Umbilical cord (tissue), 2 donors: ENCODE results near the gene ORAI3. TPM values are rescaled to one million over a fixed set of nuclear protein-coding genes. Genes with fewer than 3 reads are reported as not detected.

ENCODE experiments used
- DNase-seq: peaks from one replicate; pipeline ENCODE4 v3.0.0-alpha.2; 2015; ENCODE audit warnings: low spot score
- total RNA-seq: library from RNA; depleted of rRNA; stranded (reverse); fragments of >200 nt; gene quantifications from one replicate; pipeline ENCODE4 v1.2.3, GENCODE V29; 2014; ENCODE audit warnings: low replicate concordance; ENCODE audit not compliant: insufficient read depth

Gene ORAI3
- total RNA-seq, result 26.5 TPM

DNA sequence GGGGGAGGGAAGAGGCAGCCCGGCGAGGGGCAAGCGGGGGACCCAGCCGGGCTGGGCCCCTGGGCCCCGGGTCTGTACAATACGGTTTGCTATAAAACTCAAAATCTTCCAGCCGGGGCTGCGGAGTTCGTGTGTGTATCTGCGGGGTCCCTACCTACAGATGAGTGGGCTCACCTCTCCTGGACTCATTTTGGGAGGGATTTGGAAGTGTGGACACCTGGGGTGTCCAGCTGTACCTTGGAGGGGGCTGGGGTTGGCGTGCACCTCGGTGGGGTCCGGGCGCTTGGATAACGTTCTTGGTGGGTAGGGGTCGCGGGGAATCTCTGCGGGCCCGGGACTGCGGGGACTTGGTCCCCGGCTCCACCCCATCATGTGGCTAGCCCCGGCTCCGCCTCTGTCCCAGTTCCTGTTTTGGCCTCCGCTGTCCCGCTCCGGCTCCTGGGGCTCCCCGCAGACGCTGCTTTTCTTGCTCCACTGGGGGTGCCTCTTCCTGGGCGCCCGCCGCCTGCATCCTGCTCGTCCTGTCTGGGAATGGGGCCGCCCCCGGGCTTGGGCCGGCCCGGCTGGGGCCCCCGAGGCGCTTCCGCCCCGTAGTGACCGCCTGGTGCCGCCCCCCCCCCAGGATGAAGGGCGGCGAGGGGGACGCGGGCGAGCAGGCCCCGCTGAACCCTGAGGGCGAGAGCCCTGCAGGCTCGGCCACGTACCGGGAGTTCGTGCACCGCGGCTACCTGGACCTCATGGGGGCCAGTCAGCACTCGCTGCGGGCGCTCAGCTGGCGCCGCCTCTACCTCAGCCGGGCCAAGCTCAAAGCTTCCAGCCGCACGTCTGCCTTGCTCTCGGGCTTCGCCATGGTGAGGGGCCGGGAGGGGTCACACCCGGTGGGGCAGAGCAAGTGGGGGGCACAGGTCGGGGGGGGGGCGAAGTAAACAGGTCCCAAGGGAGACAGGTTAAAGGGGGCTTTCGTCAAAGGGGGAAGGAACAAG, at the start of gene ORAI3:
TSS of gene ORAI3 (plus strand) at position 402 of the 983 bp plus-strand sequence. CDS start at position 624, 222 bp downstream.
- peak; percentile 88 for DNase-seq

DNA sequence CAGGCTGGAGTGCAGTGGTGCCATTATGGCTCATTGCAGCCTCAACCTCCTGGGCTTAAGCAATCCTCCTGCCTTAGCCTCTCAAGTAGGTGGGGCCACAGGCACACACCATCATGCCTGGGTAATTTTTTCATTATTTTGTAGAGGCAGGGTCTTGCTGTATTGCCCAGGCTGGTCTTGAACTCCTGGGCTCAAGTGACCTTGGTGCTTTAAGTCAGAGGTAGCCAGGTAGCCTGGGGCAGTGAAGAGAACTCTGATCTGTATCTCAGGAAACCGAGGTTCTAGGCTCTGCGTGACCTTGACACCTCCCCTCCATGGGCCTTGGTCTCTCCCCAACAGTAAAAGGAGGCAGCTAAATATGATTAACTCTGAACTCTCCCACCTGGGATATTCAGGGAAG, 49.1 kb upstream of the ORAI3 start:
- no peak for DNase-seq

DNA sequence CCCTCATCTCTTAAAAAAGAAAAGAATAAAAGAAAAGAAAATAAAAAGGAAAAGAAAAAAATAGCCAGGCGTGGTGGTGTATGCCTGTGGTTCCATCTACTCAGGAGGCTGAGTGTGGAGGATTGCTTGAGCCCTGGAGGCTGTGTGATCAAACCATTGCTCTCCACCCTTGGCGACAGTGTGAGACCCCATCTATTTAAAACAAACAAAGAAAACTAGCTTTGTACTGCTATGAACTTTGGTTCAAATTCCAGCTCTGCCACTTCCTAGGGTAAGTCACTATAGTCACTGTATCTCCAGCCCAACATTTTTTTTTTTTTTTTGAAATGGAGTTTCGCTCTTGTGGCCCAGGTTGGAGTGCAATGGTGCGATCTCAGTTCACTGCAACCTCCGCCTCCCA, 48.3 kb upstream of the ORAI3 start:
- no peak for DNase-seq

DNA sequence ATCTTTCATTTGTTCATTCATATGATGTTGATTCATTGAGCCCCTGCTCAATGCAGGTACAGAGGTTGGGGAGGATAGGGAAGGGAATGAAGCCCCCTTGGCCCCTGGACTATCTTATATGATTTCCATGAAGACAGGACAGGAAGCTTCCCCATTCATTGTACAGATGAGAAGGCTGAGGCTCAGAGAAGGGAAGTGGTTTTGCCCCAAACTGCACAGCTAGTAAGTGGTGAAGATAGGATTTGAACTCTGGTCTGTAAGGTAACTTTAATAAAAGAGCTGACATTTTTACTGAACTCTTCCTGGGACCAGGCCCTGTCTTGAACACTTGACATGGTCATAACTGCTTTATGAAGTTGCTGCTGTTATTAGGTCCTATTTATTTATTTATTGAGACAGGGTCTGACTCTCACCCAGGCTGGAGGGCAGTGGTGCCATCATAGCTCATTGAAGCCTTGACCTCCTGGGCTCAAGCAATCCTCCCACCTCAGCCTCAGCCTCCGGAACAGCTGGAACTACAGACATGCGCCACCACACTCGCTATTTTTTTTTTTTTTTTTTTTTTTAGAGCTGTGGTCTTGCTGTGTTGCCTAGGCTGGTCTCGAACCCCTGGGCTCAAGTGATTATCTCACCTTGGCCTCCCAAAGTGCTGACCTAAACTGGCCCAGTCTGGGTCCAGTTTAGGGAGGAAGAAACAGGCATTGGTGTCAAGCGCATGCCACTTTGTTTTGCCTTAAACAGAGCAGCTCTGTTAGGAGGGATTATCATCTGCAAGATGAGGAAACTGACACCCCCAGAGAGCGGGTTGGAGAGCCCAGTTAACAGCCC, 47.5 kb upstream of the ORAI3 start:
- no peak for DNase-seq

DNA sequence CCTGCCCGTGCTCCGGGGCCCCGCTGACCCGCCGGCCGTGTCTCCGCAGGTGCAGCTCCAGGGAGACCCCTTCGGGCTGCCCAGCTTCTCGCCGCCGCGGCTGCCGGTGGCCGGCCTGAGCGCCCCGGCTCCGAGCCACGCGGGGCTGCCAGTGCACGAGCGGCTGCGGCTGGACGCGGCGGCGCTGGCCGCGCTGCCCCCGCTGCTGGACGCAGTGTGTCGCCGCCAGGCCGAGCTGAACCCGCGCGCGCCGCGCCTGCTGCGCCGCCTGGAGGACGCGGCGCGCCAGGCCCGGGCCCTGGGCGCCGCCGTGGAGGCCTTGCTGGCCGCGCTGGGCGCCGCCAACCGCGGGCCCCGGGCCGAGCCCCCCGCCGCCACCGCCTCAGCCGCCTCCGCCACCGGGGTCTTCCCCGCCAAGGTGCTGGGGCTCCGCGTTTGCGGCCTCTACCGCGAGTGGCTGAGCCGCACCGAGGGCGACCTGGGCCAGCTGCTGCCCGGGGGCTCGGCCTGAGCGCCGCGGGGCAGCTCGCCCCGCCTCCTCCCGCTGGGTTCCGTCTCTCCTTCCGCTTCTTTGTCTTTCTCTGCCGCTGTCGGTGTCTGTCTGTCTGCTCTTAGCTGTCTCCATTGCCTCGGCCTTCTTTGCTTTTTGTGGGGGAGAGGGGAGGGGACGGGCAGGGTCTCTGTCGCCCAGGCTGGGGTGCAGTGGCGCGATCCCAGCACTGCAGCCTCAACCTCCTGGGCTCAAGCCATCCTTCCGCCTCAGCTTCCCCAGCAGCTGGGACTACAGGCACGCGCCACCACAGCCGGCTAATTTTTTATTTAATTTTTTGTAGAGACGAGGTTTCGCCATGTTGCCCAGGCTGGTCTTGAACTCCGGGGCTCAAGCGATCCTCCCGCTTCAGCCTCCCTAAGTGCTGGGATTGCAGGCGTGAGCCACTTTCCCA, 46.6 kb upstream of the ORAI3 start:
- DNase-seq, result peak; percentile 64

DNA sequence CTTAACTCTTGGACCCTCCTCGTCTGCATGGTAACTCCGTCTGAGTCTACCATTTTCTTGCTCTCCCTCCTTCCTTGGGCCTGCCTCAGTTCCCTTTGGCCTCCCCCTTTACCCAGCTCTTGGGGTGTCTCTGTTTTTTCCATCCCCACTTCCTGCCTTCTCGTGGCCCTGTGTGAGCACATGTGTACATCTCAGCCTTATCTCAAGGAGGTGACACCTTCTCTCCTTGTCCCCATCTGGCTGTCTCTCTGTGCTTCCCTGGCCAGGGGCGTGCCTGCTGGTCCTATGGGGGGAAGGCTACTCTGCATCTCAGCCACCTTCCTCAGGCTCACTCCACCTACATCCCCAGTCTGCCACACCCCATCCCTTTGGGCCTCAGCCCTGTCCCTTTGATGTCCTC, 45.9 kb upstream of the ORAI3 start:
- no peak for DNase-seq

DNA sequence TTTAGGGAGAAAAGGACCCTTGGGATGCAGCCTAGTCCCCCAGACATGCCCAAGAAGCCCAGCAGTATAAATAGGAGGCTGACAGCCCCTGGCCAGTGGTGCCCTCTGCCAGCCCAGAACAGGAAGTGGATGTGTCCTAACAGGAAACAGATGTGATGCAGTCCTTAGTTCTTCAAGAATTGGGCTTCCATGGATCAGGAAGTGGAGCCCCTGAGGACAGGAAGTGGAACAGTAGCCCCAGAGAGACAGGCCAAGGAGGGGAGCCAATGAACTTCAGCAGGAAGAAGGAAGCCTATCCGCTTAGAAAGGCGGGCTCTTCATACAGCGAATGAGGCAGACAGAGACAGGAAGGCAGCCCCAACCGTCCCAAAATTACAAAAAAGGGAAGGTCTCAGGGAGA, 45.3 kb upstream of the ORAI3 start:
- peak; percentile 55 for DNase-seq

DNA sequence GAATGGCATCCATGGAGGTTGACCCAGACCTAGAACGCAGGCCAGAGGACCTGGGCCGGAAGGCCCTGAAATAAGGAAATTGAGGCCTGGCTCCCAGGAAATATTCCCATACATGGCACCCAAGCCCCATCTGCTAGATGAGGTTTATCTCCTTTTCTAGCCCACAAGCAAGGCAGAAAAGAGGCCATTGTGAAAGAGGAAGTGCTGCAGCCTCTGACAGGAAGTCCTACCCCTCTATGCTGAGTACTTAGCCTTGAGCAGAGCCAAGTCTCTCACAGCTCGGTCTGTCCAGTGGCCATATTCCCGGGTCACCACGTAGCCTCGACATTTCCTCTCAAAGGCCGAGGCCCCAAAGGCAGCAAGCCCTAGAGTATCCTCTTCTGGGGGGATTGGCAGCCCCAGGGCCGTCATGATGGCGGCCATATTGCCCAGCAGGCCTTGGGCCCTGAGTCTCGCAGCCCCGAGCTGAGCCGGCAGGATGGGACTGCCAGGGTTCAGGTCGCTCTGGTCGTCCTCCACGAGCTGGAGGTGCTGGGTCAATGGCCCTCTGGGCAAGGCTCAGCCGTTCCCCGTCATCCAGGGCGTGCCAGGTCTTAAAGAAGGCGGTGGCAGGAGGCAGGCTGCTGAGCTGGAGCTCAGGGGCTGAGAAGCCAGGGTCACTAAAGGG, 44.6 kb upstream of the ORAI3 start:
- no peak for DNase-seq

DNA sequence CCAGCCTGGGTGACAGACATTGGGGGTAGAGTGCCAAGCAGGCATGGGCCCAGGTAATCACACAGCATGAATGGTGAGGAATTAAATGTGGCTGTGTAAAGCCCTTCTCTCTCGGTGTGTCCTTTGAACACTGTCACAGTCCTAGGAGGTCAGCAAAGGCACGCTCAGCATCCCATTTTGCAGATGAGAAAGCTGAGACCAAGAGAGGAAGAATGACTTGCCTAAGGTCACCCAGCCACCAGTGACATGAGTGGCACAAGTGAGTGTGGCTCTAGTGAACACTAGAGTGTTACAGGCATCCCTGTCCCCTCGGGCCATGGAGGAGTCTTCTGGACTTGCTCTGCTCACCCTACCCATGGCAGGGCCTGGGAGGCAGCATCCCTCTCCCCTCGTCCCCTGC, 41.8 kb upstream of the ORAI3 start:
- DNase-seq, result no peak

DNA sequence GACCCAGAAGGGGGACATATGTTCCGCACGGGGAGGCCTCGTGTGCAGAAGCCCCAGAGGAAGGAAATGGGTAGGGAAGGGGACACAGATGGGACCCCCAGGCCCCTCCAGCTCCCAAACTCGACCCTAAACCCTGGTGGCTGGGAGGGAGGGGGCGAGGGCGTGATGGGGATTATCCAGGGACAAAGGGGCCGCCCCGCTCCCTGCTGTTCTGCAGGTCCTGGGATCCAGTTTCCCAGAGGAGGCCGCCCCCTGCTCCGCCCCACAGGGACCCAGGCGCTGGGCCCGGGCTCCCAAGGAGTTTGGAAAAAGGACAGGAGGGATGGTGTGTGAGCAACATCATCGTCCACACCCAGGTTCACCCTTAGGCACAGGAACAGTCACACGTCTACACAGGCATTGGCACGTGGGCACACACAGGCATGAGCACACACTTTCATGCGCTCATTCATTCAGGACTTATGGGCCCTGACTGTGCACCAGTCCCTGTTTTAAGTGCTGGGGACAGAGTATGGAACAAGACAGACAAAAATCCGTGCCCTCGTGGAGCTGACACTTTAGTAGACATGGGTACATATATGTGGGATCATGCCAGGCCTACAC, 38.3 kb upstream of the ORAI3 start:
- DNase-seq, result no peak

DNA sequence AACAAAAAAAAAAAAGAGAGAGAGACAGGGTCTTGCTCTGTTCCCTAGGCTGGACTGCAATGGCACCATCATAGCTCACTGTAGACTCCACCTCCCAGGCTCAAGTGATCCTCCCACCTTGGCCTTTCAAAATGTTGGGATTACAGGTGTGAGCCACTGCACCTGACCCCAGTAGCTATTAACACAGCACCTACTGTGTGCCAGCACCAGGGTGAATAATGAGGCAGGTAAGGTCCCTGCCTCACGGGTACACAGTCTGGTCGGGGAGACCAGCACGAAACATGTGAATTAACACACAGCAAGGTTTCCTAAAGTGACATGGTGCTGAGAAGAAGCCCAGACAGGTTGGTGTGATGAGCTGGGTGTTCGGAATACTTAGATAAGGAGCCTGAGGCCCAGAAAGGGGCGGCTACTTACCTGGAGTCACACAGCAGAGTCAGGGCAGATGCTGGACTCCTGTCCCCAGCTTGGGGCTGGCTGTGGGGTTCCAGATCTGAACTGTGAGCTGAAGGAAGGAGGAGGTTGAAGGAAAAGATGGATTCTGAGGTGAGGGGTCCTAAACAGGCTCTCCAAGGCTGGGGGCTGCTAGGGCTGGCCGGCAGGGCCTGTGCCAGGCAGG, 36.0 kb upstream of the ORAI3 start:
- no peak for DNase-seq

DNA sequence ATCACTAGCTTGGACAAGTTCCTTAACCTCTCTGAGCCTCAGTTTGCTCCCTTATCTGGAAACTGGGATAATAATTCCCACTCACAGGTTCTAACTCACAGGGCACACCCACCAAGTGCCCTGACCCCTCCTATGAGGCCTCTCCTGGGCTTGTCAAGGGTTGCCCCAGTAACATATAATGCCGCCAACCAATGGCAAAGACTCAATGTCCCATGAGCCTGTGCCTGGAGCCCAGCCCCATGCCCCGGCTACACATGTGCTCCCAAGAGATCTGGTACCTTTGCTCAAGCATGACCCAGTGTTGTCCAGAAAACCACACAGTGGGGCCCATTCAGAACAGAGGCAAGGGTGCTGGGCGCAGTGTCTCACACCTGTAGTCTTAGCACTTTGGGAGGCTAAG, 34.0 kb upstream of the ORAI3 start:
- DNase-seq, result no peak

DNA sequence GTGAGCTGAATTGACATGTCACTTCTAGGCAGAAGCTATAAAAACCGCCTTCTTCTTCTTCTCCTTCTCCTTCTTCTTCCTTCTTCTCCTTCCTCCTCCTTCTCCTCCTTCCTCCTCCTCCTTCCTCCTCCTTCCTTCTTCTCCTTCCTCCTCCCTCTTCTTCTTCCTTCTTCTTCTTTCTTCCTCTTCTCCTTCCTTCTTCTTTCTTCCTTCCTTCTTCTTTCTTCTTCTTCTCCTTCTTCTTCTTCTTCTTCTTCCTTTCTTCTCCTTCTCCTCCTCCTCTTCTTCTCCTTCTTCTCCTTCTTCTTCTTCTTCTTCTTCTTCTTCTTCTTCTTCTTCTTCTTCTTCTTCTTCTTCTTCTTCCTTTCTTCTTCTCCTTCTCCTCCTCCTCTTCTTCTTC, 30.3 kb upstream of the ORAI3 start:
- DNase-seq, result no peak

DNA sequence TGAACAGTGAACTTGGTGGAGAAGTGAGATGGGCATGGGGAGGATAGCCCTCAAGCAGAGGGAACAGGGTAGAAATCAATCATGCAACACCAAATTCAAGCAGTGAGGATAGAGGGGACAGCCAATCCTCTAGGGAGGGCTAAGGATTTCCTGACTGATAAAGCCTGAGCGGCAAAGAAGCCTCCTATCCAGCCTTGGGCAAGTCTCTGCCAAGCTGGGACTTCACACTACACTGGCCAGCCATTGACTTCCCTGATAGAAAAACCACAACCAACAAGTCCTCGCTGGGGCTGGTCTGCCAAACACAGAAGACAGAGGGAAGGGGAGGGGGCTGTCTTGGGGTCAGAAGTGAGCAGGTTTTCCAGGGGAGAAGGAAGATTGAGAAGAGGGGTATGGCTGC, 28.0 kb upstream of the ORAI3 start:
- DNase-seq, result no peak

DNA sequence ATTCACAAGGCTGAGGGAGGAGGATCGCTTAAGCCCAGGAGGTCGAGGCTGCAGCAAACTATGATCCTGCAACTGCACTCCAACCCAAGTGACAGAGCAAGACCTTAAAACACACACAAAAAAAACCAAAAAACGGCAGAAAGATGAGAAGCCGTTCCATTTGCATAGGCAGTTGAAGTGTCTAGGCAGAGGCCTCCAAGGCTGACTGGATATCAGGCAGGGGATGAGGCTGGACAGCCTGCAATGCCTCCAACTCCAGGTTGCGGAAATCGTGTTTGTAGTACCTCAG, 27.5 kb upstream of the ORAI3 start:
- DNase-seq, result no peak

DNA sequence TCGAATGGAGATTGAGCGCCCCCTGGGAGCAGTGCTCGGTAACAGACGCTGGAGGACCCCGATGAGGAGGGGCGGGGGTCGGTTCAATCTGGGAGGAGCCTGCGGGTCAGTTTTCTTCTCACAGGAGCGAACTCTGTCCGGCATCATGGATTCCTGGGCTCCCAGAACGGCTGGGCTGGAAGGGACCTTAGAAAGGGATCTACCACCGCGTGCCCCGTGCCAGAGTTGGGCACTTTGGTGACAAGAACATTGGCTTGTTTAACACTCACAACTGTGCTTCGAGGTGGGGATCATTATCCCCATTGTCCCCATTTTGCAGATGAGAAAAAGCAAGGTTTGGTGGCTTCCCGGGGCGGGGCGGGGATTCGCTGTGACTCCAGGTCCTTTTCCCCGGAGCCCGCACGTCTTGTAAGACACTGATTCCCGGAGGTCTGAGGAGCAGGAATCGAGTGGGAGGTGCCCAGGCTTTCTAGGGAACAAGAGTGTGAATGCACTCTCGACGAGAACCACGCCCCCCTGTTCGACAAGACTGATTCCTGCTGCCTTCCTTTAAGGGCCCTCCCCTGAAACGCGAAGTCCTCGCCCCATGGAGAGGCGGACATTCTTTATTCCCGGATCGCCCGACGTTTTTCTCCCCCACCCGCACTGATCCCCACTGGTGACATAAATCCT, 27.0 kb upstream of the ORAI3 start:
- DNase-seq, result peak; percentile 97

DNA sequence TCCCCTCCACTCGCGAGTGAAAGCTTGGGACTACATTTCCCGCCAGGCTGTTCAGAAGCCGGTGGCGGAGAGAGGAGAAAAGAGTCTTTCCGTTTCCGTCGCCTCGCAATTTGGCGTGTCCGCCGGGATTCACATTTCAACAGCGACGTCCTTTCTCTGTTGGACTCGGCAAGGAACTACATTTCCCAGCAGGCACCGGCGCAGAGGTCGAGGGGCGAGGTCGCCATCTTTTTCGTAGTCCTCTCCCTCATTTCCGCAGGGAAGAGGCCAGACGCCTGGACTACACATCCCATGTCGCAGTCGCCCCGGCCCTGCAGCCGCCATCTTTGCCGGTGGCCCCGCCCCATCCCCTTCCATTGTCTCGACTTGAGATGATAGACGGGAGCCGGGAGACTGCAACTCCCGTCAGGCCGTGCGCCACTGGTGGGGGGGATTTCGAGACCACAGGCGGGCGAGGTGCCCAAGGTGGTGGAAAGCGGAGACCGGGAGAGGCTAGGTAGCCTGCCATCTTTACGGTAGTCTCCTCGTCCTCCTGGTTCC, 26.4 kb upstream of the ORAI3 start:
- peak; percentile 100 for DNase-seq

DNA sequence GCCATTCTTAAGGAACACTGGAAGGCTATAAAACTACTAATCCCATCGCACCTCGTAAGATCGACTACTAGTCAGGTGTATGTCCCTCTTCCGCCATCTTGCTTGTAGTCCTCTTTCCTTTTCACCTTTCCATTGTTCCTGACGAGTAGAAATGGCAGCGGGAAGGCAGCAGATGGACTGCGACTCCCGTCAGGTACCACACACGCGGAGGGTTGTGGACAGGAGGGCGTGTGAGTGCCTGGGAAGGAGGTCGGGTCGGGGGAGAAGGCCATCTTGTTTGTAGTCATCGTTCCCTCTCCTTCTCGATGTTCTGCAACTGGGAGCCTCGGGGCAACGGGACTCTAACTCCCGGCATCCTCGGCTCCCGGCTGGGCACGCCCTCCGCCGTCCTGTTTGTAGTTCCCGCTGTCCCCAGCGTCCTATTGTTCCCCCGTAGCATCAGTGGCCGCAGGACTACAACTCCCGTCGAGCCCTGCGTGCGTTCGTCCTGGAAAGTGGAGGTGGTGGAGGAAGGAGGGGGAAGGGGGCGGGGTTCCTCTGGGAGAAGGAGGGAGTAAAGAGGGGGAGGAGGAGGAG, 25.8 kb upstream of the ORAI3 start:
- DNase-seq, result peak; percentile 100

DNA sequence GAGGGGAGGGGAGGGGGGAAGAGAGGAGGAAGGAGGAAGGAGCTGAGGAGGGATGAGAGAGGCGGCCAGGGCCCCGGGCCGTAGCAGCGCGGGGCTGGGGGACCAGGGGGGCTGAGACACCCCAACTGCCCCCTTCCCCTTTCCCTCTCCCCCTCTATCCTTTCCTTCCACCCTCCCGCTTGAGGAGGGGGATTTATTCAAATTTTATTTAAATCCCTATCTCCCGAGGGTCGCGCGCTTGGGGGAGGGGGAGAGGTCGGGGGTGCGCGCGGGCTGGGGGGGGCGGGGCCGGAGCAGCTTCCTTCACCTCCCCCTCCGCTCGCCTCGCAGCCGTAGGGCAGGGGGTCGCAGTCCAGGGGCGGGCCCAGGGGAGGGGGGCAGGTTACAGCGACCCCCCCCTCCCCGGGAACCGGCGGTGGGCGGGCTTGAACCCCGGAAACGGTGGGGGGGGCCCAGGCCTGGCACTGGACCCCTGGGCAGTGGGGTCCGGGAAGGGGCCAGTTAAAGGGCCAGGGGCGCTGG, 25.3 kb upstream of the ORAI3 start, which contains the start of gene FBXL19:
TSS of gene FBXL19 (plus strand) at position 19 of the 522 bp plus-strand sequence. CDS start 2,183 bp downstream, outside the sequence.
- no peak for DNase-seq
